ENCODE data around the gene RGS3. TPM values are rescaled to one million over a fixed set of nuclear protein-coding genes. Genes with fewer than 3 reads are reported as not detected.

RGS3 gene
- total RNA-seq, 1 experiment from 2014 or later: 16.6 TPM

DNA sequence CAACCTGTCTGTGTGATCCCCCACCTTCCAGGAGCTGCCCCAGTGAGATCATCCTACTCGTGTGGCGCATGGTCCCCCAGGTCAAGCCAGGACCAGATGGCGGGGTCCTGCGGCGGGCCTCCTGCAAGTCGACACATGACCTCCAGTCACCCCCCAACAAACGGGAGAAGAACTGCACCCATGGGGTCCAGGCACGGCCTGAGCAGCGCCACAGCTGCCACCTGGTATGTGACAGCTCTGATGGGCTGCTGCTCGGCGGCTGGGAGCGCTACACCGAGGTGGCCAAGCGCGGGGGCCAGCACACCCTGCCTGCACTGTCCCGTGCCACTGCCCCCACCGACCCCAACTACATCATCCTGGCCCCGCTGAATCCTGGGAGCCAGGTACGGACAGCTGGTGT lies 43.7 kb downstream of the RGS3 start:
- H3K36me3 Mint-ChIP-seq: no peaks in the 10 kb centered on the region
- no peak for ATAC-seq
- no peaks in the 10 kb centered on the region for H3K9me3 Mint-ChIP-seq
- H3K27ac Mint-ChIP-seq: no peak overlapping the region
- no peak overlapping the region for H3K4me3 Mint-ChIP-seq
- H3K4me1 Mint-ChIP-seq: peaks cover 28% of the 10 kb centered on the region
- POLR2A ChIA-PET: interaction anchor here (0.6 kb wide), 1 partner anchor 96 kb away, joined by 3 read pairs; no protein-coding TSS in a partner anchor
- peaks cover 2% of the 10 kb centered on the region; the same call in 1 of the 2 replicates for H3K27me3 Mint-ChIP-seq (ENCODE audit: low read depth)
- DNase-seq (ENCODE audit: low spot score): no peak
- CTCF ChIA-PET: interaction anchor here (1.2 to 2.3 kb wide), 7 partner anchors 8 to 151 kb away, joined by 5 to 13 read pairs (median 7); no protein-coding TSS in a partner anchor
- no peak for TF ChIP-seq CBFB (CRISPR knock-in tag; IDR thresholded peaks at IDR 0.05; ENCODE audit: low read depth)

GRCh38 chr9:113508111-113508749 lies 44.7 kb downstream of the RGS3 start:
- Mint-ChIP-seq H3K27ac (no peak overlapping the region), H3K9me3 (no peaks in the 10 kb centered on the region), H3K27me3 (ENCODE audit: low read depth) (no peaks in the 10 kb centered on the region), H3K4me1 (peaks cover 19% of the 10 kb centered on the region), H3K4me3 (no peak overlapping the region), H3K36me3 (no peaks in the 10 kb centered on the region)
- DNase-seq (ENCODE audit: low spot score) (peak; percentile 70), ATAC-seq (peak; percentile 68)
- TF ChIP-seq, protein P1, sequence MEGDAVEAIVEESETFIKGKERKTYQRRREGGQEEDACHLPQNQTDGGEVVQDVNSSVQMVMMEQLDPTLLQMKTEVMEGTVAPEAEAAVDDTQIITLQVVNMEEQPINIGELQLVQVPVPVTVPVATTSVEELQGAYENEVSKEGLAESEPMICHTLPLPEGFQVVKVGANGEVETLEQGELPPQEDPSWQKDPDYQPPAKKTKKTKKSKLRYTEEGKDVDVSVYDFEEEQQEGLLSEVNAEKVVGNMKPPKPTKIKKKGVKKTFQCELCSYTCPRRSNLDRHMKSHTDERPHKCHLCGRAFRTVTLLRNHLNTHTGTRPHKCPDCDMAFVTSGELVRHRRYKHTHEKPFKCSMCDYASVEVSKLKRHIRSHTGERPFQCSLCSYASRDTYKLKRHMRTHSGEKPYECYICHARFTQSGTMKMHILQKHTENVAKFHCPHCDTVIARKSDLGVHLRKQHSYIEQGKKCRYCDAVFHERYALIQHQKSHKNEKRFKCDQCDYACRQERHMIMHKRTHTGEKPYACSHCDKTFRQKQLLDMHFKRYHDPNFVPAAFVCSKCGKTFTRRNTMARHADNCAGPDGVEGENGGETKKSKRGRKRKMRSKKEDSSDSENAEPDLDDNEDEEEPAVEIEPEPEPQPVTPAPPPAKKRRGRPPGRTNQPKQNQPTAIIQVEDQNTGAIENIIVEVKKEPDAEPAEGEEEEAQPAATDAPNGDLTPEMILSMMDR (IDR thresholded peaks at IDR 0.05): peak; percentile 23; the same call in 1 of the 2 replicates
- TF ChIP-seq ESRRA (CRISPR knock-in tag; IDR thresholded peaks at IDR 0.05; ENCODE audit: borderline replicate concordance): no peak
- TF ChIP-seq OVOL2 (CRISPR knock-in tag; IDR thresholded peaks at IDR 0.05; ENCODE audit: borderline replicate concordance): no peak
- CTCF ChIA-PET: interaction anchor here (0.6 to 2.3 kb wide), 16 partner anchors 9 to 150 kb away, joined by 3 to 13 read pairs (median 5); no protein-coding TSS in a partner anchor
- POLR2A ChIA-PET: interaction anchor here (0.6 kb wide), 1 partner anchor 54 kb away, joined by 7 read pairs; no protein-coding TSS in a partner anchor

DNA sequence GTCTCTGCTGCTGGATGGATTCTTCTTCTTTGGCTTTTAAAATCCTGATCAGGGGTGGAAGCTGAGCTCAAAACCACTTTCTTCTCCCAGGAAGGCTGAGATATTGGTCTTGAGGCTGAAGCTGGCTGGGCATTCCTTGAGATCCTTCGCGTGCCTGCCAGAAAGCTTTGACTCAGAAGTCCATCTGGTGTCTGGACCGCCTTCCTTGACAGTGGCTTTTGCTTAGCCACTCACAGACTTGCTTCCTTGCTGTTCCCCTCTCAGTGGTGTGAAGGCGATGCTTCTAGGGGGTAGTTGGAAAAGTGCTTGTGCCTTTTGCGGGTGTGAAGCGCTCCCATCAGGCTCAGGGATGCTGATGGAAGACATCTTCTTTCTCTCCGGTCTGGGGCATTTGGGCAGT lies 45.9 kb downstream of the RGS3 start:
- H3K36me3 Mint-ChIP-seq: no peaks in the 10 kb centered on the region
- peaks cover 9% of the 10 kb centered on the region for H3K4me1 Mint-ChIP-seq

More for the DNA sequence above, 45.9 kb downstream of the RGS3 start:
- ATAC-seq (no peak), DNase-seq (ENCODE audit: low spot score) (no peak)
- TF ChIP-seq, protein P2, sequence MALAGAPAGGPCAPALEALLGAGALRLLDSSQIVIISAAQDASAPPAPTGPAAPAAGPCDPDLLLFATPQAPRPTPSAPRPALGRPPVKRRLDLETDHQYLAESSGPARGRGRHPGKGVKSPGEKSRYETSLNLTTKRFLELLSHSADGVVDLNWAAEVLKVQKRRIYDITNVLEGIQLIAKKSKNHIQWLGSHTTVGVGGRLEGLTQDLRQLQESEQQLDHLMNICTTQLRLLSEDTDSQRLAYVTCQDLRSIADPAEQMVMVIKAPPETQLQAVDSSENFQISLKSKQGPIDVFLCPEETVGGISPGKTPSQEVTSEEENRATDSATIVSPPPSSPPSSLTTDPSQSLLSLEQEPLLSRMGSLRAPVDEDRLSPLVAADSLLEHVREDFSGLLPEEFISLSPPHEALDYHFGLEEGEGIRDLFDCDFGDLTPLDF (CRISPR knock-in tag; IDR thresholded peaks at IDR 0.05): no peak
- no peak for TF ChIP-seq ATF6 (CRISPR knock-in tag; IDR thresholded peaks at IDR 0.05)
- TF ChIP-seq CBFB (CRISPR knock-in tag; IDR thresholded peaks at IDR 0.05; ENCODE audit: low read depth): no peak
- TF ChIP-seq IRF2 (CRISPR knock-in tag; IDR thresholded peaks at IDR 0.05; ENCODE audit: borderline replicate concordance, low read depth): no peak
- no peak for TF ChIP-seq USF1 (CRISPR knock-in tag; IDR thresholded peaks at IDR 0.05)
- TF ChIP-seq ELF4 (CRISPR knock-in tag; IDR thresholded peaks at IDR 0.05; ENCODE audit: low read depth): no peak
- TF ChIP-seq, protein P3, sequence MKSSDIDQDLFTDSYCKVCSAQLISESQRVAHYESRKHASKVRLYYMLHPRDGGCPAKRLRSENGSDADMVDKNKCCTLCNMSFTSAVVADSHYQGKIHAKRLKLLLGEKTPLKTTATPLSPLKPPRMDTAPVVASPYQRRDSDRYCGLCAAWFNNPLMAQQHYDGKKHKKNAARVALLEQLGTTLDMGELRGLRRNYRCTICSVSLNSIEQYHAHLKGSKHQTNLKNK (CRISPR knock-in tag; IDR thresholded peaks at IDR 0.05): no peak
- TF ChIP-seq AFF4 (CRISPR knock-in tag; IDR thresholded peaks at IDR 0.05; ENCODE audit: borderline replicate concordance): no peak
- TF ChIP-seq FOXP1 (CRISPR knock-in tag; IDR thresholded peaks at IDR 0.05; ENCODE audit: borderline replicate concordance): no peak
- TF ChIP-seq ATF3 (CRISPR knock-in tag; conservative IDR thresholded peaks at IDR 0.05): no peak
- no peak for TF ChIP-seq TCF7 (CRISPR knock-in tag; IDR thresholded peaks at IDR 0.05; ENCODE audit: low read depth)
- TF ChIP-seq SMAD3 (CRISPR knock-in tag; IDR thresholded peaks at IDR 0.05; ENCODE audit: borderline replicate concordance): no peak
- Mint-ChIP-seq H3K9me3 (no peaks in the 10 kb centered on the region), H3K27ac (no peak overlapping the region), H3K4me3 (no peak overlapping the region), H3K27me3 (ENCODE audit: low read depth) (no peaks in the 10 kb centered on the region)
- ChIA-PET POLR2A (interaction anchor here (0.6 kb wide), 1 partner anchor 23 kb away, joined by 4 read pairs; no protein-coding TSS in a partner anchor), CTCF (interaction anchor here (1.1 to 1.2 kb wide), 2 partner anchors 16 to 149 kb away, joined by 3 read pairs; no protein-coding TSS in a partner anchor)
